MM.1S (cell line): ENCODE measurements around the gene HPS5.

Source experiments
- DNase-seq: peaks from one replicate; pipeline ENCODE4 v3.0.0-alpha.2; 2015
- H2AFZ ChIP-seq: fragments of 300-600 bp; sonication (generic); 2 replicates; pipeline ENCODE4 v1.6.0; 2016; ENCODE audit warnings: antibody characterized with exemption, low read length
- H3F3A ChIP-seq: fragments of 300-600 bp; sonication (generic); 2 replicates; pipeline ENCODE4 v1.6.1; 2016; ENCODE audit warnings: mild to moderate bottlenecking, antibody characterized with exemption, low read length, moderate library complexity, mixed read lengths; ENCODE audit not compliant: insufficient read depth
- H3K27ac ChIP-seq: fragments of 300-600 bp; sonication (generic); 2 replicates; pipeline ENCODE4 v1.5.1; 2016; ENCODE audit warnings: mild to moderate bottlenecking, low read length
- H3K27me3 ChIP-seq: fragments of 300-600 bp; sonication (generic); replicated peaks from 2 replicates; pipeline ENCODE4 v1.6.0; 2016; ENCODE audit warnings: low read length; ENCODE audit not compliant: insufficient read depth
- H3K36me3 ChIP-seq: fragments of 300-600 bp; sonication (generic); replicated peaks from 2 replicates; pipeline ENCODE4 v1.6.1; 2016; ENCODE audit warnings: mild to moderate bottlenecking, low read length, mixed read lengths; ENCODE audit not compliant: insufficient read depth
- H3K4me1 ChIP-seq: fragments of 300-600 bp; sonication (generic); 2 replicates; pipeline ENCODE4 v1.6.1; 2016; ENCODE audit warnings: low read length, mixed read lengths
- H3K4me2 ChIP-seq: fragments of 300-600 bp; sonication (generic); 2 replicates; pipeline ENCODE4 v1.6.0; 2016; ENCODE audit warnings: low read depth, low read length
- H3K4me3 ChIP-seq: fragments of 300-600 bp; sonication (generic); 2 replicates; pipeline ENCODE4 v1.5.1; 2016; ENCODE audit warnings: low read length, mixed read lengths
- H3K79me2 ChIP-seq: fragments of 300-600 bp; sonication (generic); 2 replicates; pipeline ENCODE4 v1.6.1; 2016; ENCODE audit warnings: mixed run types, low read length, mixed read lengths
- H3K9ac ChIP-seq: fragments of 300-600 bp; sonication (generic); 2 replicates; pipeline ENCODE4 v1.6.1; 2016; ENCODE audit warnings: low read length, mixed read lengths
- H3K9me2 ChIP-seq: fragments of 300-600 bp; sonication (generic); replicated peaks from 2 replicates; pipeline ENCODE4 v1.6.1; 2016; ENCODE audit warnings: mild to moderate bottlenecking, low read length, mixed read lengths; ENCODE audit not compliant: insufficient read depth
- H3K9me3 ChIP-seq: fragments of 300-600 bp; sonication (generic); replicated peaks from 2 replicates; pipeline ENCODE4 v1.6.1; 2016; ENCODE audit warnings: mild to moderate bottlenecking, low read length, mixed read lengths; ENCODE audit not compliant: insufficient read depth
- H4K20me1 ChIP-seq: fragments of 300-600 bp; sonication (generic); 2 replicates; pipeline ENCODE4 v1.6.1; 2016; ENCODE audit warnings: mild to moderate bottlenecking, low read length, moderate library complexity, mixed read lengths; ENCODE audit not compliant: insufficient read depth
- CTCF ChIP-seq: fragments of 300-600 bp; sonication (generic); IDR thresholded peaks from 2 replicates; pipeline ENCODE4 v1.5.1; 2016; ENCODE audit warnings: antibody characterized with exemption, low read length, mixed read lengths
- EZH2 ChIP-seq: fragments of 300-600 bp; sonication (generic); optimal IDR thresholded peaks from 2 replicates; pipeline ENCODE3; 2017; ENCODE audit warnings: low read depth, mild to moderate bottlenecking, antibody characterized with exemption, low read length, mixed read lengths
- EZH2phosphoT487 ChIP-seq: fragments of 300-600 bp; sonication (generic); IDR thresholded peaks from 2 replicates; pipeline ENCODE4 v1.6.1; 2018; ENCODE audit warnings: antibody characterized with exemption, low read length

Gene HPS5

GRCh38 chr11:18310800-18311340 lies 11.1 kb downstream of the HPS5 start:
- no peaks in the 10 kb centered on the region for H3K9me2 ChIP-seq
- H3K4me1 ChIP-seq, result no peaks in the 10 kb centered on the region
- H3K9me3 ChIP-seq, result no peaks in the 10 kb centered on the region
- no peaks in the 10 kb centered on the region for H3K36me3 ChIP-seq
- H3K4me3 ChIP-seq, result no peak overlapping the region
- H3K27ac ChIP-seq, result no peak overlapping the region
- no peak for DNase-seq
- no peaks in the 10 kb centered on the region for H3K27me3 ChIP-seq
- no peak for TF ChIP-seq EZH2phosphoT487
- H2AFZ ChIP-seq, result no peak overlapping the region
- peaks cover 12% of the 10 kb centered on the region; the same call in 1 of the 2 replicates for H3K79me2 ChIP-seq
- H3F3A ChIP-seq, result no peaks in the 10 kb centered on the region
- no peaks in the 10 kb centered on the region for H4K20me1 ChIP-seq
- H3K4me2 ChIP-seq, result no peak overlapping the region
- no peak overlapping the region for H3K9ac ChIP-seq

- Histone ChIP-seq H3K79me2 (peaks cover 5% of the 10 kb centered on the region; the same call in 1 of the 2 replicates), H3K4me2 (no peak overlapping the region), H2AFZ (no peak overlapping the region), H3K9me3 (no peaks in the 10 kb centered on the region), H3K36me3 (no peaks in the 10 kb centered on the region), H3K27ac (no peak overlapping the region), H3F3A (no peaks in the 10 kb centered on the region), H3K4me1 (no peaks in the 10 kb centered on the region), H4K20me1 (no peaks in the 10 kb centered on the region), H3K4me3 (no peak overlapping the region), H3K27me3 (no peaks in the 10 kb centered on the region), H3K9ac (no peak overlapping the region), H3K9me2 (no peaks in the 10 kb centered on the region)
- no peak for DNase-seq
- no peak for TF ChIP-seq EZH2
- no peak for TF ChIP-seq CTCF
- no peak for TF ChIP-seq EZH2phosphoT487
Observed at GRCh38 chr11:18309691-18310090, 12.2 kb downstream of the HPS5 start.

- H2AFZ ChIP-seq, result no peak overlapping the region
Observed at GRCh38 chr11:18308242-18308641, 13.7 kb downstream of the HPS5 start.

More at GRCh38 chr11:18308242-18308641, 13.7 kb downstream of the HPS5 start:
- H3K9ac ChIP-seq, result no peak overlapping the region
- DNase-seq, result no peak
- H3K27me3 ChIP-seq, result no peaks in the 10 kb centered on the region
- no peak overlapping the region for H3K27ac ChIP-seq
- no peaks in the 10 kb centered on the region for H4K20me1 ChIP-seq
- no peaks in the 10 kb centered on the region for H3K9me3 ChIP-seq
- H3K4me2 ChIP-seq, result no peak overlapping the region
- H3K4me1 ChIP-seq, result no peaks in the 10 kb centered on the region
- H3K36me3 ChIP-seq, result no peaks in the 10 kb centered on the region
- no peak for TF ChIP-seq EZH2
- TF ChIP-seq CTCF, result no peak
- TF ChIP-seq EZH2phosphoT487, result no peak
- H3K79me2 ChIP-seq, result no peaks in the 10 kb centered on the region
- no peaks in the 10 kb centered on the region for H3K9me2 ChIP-seq
- H3F3A ChIP-seq, result no peaks in the 10 kb centered on the region
- no peak overlapping the region for H3K4me3 ChIP-seq
